ENCODE measurements around the gene FARP1.
"Not testable (repeated sequence)": the region's sequence is repeated elsewhere in the genome, so short reads cannot be mapped to it uniquely, and the experiment has no call there.

FARP1 gene

GRCh38 chr13:98406427-98406826 lies 263.5 kb downstream of the FARP1 start:
- DNase-seq: no peak

GRCh38 chr13:98406971-98407370 lies 264.1 kb downstream of the FARP1 start:
- no peak for DNase-seq

DNA sequence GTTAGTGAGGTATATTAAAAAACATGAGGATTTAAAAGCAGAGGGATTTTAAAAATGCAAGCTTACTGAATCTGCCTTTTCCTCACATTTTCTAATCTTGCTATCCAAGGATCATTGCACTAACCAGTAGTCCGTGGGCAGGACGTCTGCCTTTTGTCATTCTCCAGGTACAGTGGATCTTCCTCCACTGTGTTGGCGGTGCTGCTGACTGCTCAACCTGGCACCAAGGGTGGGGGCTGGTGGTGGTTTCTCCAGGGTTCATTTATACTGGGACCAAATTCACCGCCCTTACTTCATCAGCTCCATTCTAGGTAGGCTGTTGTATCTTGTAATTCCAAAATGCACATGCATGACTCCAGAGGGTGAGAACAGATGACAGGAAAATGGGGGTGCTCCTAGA lies 264.7 kb downstream of the FARP1 start:
- DNase-seq: no peak

GRCh38 chr13:98409281-98409680 lies 266.4 kb downstream of the FARP1 start:
- no peak for DNase-seq

- peak; percentile 82 for DNase-seq
Measured at GRCh38 chr13:98410612-98411011, 267.7 kb downstream of the FARP1 start.

DNA sequence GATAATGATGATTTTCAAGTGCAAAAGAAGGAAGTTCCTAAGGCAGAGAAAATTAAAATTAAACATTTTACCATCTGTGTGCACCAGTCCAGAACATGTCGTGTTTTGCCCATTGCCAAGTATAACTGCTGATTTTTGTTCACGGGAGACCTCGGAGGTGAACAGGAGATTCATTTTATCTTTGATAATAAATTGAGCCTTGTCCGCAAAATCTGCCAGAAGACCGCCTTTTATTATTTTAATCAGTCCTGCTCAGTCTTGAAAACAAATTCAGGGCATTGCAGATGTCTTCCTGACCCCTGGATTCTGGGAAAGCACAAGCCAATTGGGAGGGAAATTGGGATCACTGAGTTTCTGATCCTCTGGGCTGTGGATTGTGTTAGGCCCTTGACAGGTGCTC lies 268.1 kb downstream of the FARP1 start:
- no peak for DNase-seq

GRCh38 chr13:98411617-98412265 lies 268.8 kb downstream of the FARP1 start:
- peak; percentile 19 for DNase-seq

GRCh38 chr13:98413278-98413677 lies 270.4 kb downstream of the FARP1 start:
- not testable (repeated sequence) for DNase-seq

DNA sequence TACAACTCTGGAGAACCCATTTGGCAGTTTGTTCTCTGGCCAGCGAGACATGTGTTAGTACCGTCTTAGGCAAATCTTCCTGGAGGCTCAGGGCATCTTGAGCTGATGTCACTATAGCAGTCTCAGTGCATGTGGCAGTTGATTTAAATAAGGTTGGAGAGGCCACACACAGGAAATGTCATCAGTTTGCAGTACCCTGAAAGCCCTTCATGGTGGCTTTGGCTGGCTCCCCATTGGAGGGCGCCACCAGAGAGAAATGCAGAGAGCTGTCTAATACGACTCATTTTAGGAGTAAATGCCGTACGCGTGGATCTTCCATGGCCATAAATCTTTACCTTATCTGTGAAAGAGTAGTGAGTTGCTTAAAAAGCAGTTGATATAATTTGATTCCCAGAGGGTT lies 270.9 kb downstream of the FARP1 start:
- no peak for DNase-seq

DNA sequence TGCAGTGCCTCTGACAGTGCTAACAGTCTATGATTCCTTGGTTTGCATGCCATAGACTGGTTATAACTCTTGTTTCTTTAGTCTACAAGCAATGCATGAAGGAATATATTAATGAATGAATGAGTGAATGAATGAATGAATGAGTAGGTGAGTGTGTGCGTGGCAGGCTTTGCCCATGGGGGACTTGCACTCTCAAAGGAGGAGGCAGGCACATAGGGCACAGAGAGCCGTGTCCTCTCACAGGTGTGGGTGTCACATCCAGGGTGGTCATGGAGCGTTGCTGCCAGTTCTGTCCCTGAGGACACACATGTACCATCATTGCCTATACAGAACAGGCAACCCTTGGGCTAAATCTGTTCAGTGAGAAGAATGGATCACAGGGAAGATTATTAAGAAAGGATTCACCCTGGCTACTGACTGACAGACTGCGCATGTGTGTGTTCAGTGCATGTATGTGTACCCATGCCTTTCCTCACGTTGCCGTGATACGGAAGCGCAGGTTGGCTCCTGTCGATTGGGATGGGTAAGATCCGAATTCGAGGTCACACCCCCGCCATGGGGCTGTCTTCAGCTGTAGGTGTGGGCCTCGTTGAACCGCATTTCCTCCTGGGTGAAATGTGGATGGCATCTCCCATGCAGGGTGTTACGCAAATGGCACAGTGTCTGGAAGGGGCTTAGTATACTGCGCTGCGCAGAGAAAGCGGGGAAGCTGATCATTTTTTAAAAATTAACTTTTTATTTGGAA lies 272.6 kb downstream of the FARP1 start:
- no peak for DNase-seq

DNA sequence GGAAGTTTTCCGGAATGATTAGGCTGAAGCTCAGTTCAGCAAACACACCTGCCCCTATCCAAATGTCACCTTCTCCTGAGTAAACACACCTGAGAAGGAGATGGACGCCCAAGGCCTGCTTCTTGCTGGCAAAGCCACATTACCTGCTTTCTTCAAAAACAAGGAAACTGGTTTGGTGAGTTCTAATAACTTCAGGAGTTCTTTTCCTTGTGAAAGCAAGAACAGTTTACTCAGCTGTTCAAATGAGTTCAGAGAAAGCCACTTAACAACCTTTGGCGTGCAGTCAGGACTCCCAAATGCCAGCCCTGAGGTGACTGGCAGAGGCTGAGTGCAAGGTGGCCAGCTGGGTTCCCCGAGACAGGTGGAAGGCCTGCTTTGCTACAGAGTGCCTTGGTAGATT lies 273.5 kb downstream of the FARP1 start:
- DNase-seq: no peak

GRCh38 chr13:98419786-98420553 lies 277.1 kb downstream of the FARP1 start:
- DNase-seq: no peak

DNA sequence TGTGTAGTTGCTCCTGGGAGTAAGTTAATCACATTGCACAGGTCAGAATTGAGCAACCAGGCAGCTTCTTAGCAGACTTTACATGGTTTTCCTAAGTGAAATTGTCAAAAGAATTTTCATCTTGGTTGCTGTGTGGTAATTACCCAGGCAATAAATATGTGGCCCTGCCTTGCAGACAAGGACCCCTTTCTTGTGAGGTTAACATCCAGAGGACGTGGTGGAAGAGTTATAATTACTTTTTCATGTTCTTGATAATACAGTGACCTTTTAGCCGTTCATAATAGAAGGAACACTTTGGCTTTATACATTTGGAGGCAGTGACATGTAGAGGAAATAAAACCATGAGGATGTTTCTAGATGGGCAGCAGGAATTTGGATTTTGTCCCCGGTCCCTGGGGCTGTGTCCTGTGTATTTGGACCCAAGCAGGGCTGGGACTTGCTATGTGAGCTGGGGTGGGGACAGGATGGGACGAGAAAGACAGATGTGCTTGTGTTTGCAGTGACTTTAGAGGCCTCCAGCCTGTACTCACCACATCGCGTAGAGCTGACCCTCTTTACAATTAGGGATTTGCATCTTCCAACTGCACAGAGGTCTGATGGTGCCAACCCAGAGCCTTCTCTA lies 277.8 kb downstream of the FARP1 start:
- DNase-seq: no peak

- DNase-seq: no peak
Measured at GRCh38 chr13:98422046-98422445, 279.2 kb downstream of the FARP1 start.

DNA sequence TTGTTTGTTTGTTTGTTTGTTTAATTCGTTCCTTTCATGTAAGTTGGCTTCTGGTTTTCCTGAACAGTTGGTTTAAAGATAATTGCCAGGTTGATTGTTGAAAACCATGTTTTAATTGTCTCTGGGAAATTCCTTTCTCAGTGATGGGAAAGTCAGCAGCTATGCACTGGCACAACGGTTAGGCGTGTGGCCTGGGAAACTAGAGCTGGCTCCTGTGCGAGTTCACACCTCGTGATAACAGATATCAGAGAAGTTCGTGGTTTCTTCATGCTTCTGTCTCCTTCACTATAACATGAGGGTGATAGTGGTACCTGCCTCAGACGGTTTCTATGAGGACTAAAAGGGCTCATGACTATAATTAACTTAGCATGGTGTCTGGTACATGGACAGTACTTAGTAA lies 280.5 kb downstream of the FARP1 start:
- no peak for DNase-seq

GRCh38 chr13:98427331-98427995 lies 284.6 kb downstream of the FARP1 start:
- DNase-seq: no peak

DNA sequence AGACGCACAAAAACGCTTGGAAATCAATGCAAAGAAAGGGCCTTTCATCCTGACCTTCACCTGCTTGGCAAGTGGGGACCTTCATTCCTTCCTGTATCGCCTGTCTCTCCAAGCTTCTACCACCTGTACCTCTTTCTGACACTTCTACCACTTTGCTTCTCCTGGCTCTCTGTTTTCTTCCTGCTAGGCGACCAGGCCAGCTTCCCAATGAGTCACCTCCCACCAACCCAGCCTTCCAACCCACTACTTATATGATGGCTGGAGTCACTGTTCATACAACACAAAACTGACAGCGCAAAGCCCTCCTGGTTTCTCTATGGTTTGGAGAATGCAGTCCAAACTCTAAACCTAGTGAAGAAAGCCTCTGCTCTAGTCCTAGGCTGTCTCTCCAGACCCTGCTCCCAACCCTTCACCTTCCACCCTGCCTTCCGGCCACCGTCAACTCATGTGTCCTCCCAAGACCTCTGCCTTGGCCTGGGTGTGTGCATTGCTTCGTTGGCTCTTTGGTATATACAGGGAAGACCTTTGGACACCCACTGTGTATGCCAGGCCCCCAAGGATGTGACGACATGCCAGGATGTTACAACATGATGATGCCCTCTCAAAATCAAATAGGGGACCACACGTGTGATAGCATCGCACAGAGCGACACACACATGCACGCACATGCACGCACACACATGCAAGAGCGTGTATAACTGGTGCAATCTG lies 285.5 kb downstream of the FARP1 start:
- DNase-seq: no peak

DNA sequence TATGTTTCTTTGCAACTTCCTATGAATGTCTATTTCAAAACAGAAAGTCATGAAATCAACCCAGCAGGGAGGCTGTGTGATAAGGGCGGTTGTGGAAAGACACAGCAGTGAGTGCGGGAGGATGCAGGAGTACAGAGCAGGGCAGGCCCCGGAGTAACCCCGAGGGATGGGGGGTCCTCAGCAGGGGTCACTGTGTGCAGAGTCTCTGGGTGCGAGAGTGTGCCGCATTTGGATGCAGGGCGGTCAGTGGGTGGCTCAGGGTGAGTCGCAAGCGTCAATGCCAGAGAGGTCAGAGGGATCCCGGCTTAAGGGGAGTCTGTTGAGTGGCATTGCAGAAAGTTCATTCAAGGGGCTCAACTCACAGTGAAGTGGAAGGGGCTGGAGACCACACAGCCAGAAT lies 286.2 kb downstream of the FARP1 start:
- DNase-seq: no peak

DNA sequence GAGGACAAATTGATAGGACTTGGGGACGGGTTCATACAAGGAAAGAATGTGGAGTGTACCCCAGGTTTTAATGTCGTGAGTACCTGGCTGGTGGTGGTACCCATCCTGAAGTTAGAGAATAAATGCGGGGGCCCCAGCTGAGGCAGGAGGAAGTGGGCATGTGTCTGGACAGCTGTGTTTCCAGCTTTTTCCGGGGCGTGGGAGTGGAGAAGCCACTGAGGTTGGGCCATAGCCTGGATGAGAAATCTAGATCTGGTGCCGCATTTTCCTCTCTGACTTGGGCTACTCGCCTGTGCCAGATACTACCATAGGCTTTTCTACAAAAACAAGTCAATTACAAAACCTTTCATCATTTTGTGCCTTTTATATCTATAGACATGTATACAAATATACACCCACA lies 286.6 kb downstream of the FARP1 start:
- no peak for DNase-seq

- peak; percentile 61 for DNase-seq
Measured at GRCh38 chr13:98429977-98430736, 287.3 kb downstream of the FARP1 start.

DNA sequence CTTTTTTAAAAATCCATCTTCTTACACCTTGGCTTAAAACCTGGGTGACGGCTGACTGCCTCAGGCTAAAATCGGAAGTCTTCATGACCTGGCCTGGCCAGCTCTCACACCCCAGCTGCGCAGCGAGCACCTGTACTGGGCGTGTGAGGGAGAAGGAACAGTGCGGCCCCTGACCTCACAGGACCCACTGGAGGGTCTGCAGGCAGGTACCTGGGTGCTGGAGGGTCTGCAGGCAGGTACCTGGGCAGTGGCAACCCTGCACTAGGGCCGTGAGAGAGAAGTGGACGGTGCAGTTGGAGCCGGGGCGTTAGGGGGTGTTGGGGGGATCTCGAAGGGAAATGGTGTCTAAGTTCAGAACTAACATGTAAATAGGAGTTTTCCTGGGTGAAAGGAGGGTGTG lies 289.7 kb downstream of the FARP1 start:
- DNase-seq: no peak

Data from fibroblast of skin of abdomen (primary cell).